ENCODE data around the gene IGSF9B. TPM values are rescaled to one million over a fixed set of nuclear protein-coding genes. Genes with fewer than 3 reads are reported as not detected.

Gene IGSF9B
- total RNA-seq, 2 donors from 2014 or later, result 2.3 to 4.4 TPM

GRCh38 chr11:133898031-133898769 is 58.6 kb downstream of the IGSF9B start:
- DNase-seq, result no peak
- intact Hi-C loops (cut with DNase I, micrococcal nuclease), result no loop called here
- no peak for ATAC-seq

- intact Hi-C loops (cut with DNase I, micrococcal nuclease), result no loop called here
- DNase-seq, result no peak
Observed at GRCh38 chr11:133897331-133897650, 59.5 kb downstream of the IGSF9B start.

GRCh38 chr11:133896642-133897330 is 60.0 kb downstream of the IGSF9B start:
- ATAC-seq, result no peak
- DNase-seq, result no peak
- intact Hi-C loops (cut with DNase I, micrococcal nuclease), result no loop called here

More at GRCh38 chr11:133897331-133897650, 59.5 kb downstream of the IGSF9B start:
- ATAC-seq, result no peak

- ATAC-seq (no peak), DNase-seq (no peak)
- intact Hi-C loops (cut with DNase I, micrococcal nuclease), result no loop called here
Observed at GRCh38 chr11:133896028-133896427, 60.7 kb downstream of the IGSF9B start.

GRCh38 chr11:133895551-133895950 is 61.2 kb downstream of the IGSF9B start:
- intact Hi-C loops (cut with DNase I, micrococcal nuclease), result no loop called here
- no peak for DNase-seq
- ATAC-seq, result no peak

- intact Hi-C loops (cut with DNase I, micrococcal nuclease), result no loop called here
- ATAC-seq, result no peak
- no peak for DNase-seq
Observed at GRCh38 chr11:133895061-133895479, 61.7 kb downstream of the IGSF9B start.

GRCh38 chr11:133893381-133893780 is 63.4 kb downstream of the IGSF9B start:
- intact Hi-C loops (cut with DNase I, micrococcal nuclease), result no loop called here
- no peak for DNase-seq
- no peak for ATAC-seq

- intact Hi-C loops (cut with DNase I, micrococcal nuclease), result no loop called here
- ATAC-seq, result peak; percentile 21
- DNase-seq, result no peak
Observed at GRCh38 chr11:133892584-133893380, 64.0 kb downstream of the IGSF9B start.

DNA sequence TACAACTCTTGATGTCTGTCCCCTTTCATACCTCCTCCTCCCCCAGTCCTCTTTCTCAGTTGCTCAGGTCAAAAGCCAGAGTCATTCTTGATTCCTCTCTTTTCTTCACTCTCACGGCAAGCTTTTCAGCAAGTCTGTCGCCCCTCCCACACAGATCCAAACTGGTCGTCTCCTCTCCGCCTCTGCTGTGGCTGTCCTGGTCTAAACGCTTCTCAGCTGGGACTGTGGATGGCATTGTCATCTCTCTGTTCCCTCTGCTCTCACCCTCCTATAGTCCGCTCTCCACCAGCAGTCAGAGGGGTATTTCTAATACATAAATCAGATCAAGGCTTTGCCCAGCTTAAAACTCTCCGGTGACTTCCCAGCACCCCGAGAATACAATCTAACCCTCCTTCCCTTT is 64.6 kb downstream of the IGSF9B start:
- ATAC-seq (no peak), DNase-seq (no peak)
- intact Hi-C loops (cut with DNase I, micrococcal nuclease), result no loop called here

GRCh38 chr11:133889893-133890292 is 66.9 kb downstream of the IGSF9B start:
- no peak for DNase-seq
- ATAC-seq, result no peak
- intact Hi-C loops (cut with DNase I, micrococcal nuclease), result no loop called here

DNA sequence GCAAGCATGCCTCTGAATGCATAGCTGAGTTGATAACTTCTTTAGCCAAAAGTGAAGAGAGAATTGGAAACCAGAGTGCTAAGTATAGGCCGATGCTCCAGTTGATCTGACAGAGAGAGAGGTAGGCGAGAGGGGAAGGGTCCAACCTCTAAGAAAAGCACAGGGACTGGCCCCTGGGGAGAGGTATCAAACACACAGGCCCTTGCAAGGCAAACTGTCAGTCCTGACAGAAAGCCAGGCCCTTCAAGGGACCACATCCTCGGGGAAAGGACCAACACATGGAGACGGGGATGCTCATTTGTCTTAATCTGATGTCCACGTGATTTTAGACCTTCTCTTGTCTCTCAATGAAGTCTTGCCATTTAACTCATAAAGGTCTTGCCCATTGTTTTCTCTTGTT is 67.6 kb downstream of the IGSF9B start:
- intact Hi-C loops (cut with DNase I, micrococcal nuclease), result no loop called here
- no peak for DNase-seq
- ATAC-seq, result no peak

DNA sequence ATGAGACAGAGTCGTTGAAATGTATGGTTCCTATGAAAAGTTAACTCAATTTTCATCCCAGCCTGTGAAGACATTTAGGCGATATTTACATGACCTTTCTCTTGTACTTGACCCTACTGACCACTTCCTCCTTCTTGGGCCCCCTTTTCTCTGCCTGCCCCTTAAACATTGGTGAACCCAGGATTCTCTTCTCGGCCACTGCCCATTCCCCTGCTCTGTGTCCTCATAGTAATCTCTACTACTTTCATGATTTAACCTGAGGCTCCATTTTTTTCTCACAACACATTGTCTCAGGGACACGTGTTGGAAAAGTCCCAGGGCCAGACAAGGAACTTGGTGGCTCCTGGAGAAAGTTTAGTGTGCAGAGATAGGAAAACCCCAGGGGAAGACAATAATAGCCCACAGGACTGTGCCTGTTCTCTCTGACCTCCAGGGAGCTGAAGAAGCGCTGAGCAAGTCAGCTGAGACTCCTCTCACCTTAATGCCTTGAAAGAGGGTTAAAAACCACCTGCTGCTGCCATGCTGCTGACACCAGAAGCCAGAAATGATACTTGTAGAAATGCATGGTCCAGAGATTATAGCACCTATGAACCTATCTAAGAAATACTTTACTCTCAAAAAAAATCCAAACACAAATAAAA is 69.0 kb downstream of the IGSF9B start:
- DNase-seq, result no peak
- ATAC-seq, result no peak
- intact Hi-C loops (cut with DNase I, micrococcal nuclease), result no loop called here

DNA sequence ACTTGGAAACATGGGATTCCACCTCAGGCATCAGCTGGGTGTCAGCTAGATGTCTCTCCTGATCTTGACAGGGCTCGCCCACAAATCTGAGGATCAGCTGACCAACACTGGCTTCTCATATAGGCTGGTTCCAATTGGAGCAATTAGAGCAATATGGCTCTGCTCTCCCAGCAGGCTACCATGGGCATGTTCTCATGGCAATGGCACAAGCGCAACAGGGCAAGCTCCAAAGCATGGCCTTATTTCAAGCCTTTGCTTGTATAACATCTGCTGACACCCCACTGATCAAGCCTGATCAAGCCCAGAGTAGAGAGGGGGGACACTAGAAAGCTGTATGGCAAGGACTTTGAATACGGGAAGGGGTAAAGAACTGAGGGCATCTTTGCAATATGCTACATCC is 70.7 kb downstream of the IGSF9B start:
- no peak for ATAC-seq
- intact Hi-C loops (cut with DNase I, micrococcal nuclease), result no loop called here
- no peak for DNase-seq

DNA sequence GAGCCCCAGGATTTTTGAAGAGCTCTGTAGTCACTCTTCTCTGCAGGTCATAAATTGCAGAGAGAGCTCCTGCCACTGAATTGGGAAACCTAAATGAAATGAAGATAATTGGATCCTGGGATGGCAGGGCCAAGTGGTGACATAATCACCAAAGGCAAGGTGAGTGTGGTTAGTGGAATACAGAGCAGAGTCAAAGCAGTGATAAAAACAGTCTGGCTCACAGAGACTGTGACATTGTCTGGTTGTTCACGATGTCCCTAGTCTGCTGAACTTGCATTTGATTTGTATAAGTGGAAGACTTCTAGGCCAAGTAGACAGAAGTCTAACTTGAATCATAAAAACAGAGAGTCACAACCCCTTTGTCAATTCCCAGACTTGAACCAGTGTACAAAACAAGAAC is 84.6 kb downstream of the IGSF9B start:
- ATAC-seq (no peak), DNase-seq (no peak)
- intact Hi-C loops (cut with DNase I, micrococcal nuclease), result no loop called here

- no peak for DNase-seq
- ATAC-seq, result no peak
- intact Hi-C loops (cut with DNase I, micrococcal nuclease), result no loop called here
Observed at GRCh38 chr11:133867456-133867855, 89.3 kb downstream of the IGSF9B start.

DNA sequence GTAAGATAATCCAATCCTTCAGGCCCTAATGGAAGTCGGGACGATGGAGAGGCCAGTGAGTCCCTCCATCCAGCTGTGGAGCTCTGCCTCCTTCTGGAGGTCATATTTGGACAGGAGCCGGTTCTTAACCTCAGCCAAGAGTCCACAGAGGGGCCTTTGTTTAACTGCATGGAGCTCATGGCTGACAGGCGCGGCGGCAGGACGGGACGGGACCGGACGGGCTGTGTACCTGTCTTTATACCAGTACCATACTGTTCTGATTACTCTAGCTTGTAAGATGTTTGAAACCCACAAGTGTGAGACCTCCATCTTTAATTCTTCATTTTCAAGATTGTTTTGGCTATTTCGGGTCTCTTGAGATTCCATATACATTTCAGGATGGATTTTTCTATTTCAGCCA is 91.3 kb downstream of the IGSF9B start:
- intact Hi-C loops (cut with DNase I, micrococcal nuclease), result no loop called here
- DNase-seq (no peak), ATAC-seq (no peak)

DNA sequence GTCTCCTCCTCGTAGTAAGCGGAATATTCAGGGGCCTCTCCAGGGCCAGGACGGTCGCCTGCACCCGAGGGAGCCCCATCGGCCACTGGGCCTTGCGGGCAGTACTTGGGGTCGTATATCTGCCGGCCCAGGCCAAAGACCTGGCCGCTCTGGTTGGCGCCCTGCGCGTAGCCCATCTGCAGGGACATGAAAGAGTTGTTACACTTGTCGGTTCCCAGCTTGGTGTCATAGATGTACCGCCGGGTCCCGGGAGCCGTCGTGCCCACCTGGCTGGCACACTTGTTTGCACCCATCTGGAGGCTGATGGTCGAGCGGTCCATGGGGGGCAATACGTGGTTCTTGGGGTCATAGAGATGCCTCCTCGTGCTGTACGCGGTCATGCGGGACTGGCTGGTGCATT is 92.0 kb downstream of the IGSF9B start:
- DNase-seq (no peak), ATAC-seq (no peak)
- intact Hi-C loops (cut with DNase I, micrococcal nuclease), result no loop called here

GRCh38 chr11:133860151-133860550 is 96.6 kb downstream of the IGSF9B start:
- ATAC-seq, result no peak
- DNase-seq, result no peak
- intact Hi-C loops (cut with DNase I, micrococcal nuclease), result no loop called here

All from left colon (tissue), 2 donors.